CD4-positive, alpha-beta T cell treated with Interleukin-4 for 1 hour (primary cell): Measurements from ENCODE around the gene PPP1CA.
A peak's percentile ranks its signal among the peaks of the same experiment; 100 is the strongest.

Source experiments
- DNase-seq, 2 donors: peaks; one replicate each; pipeline ENCODE4 v3.0.0-alpha.2; 2020 to 2022

The PPP1CA gene

GRCh38 chr11:67400942-67401494, 640 bp downstream of the PPP1CA start:
- no peak for DNase-seq

GRCh38 chr11:67400251-67400941, 1.3 kb downstream of the PPP1CA start:
- DNase-seq: no peak

GRCh38 chr11:67398661-67399563, 2.7 kb downstream of the PPP1CA start:
- DNase-seq: no peak

GRCh38 chr11:67397986-67398660, 3.5 kb downstream of the PPP1CA start:
- no peak for DNase-seq

GRCh38 chr11:67397536-67397935, 4.1 kb downstream of the PPP1CA start:
- no peak for DNase-seq

- DNase-seq: no peak
These were observed 4.9 kb downstream of the PPP1CA start for GRCh38 chr11:67396587-67397389.

- no peak for DNase-seq
These were observed 5.4 kb downstream of the PPP1CA start for GRCh38 chr11:67396259-67396581.

GRCh38 chr11:67395555-67396258, 6.0 kb downstream of the PPP1CA start:
- no peak for DNase-seq

- DNase-seq: no peak
These were observed 7.7 kb downstream of the PPP1CA start for GRCh38 chr11:67393990-67394389.

GRCh38 chr11:67393437-67393836, 8.2 kb downstream of the PPP1CA start:
- DNase-seq: no peak

- DNase-seq: no peak
These were observed 9.4 kb downstream of the PPP1CA start for GRCh38 chr11:67392183-67392715.

GRCh38 chr11:67391304-67392182, 10.1 kb downstream of the PPP1CA start, which contains the start of gene RAD9A:
TSS of gene RAD9A (plus strand) at chr11:67391986. CDS start at chr11:67392045, 59 bp downstream.
- peak; percentile 90 to 92 for DNase-seq

GRCh38 chr11:67390947-67391303, 10.7 kb downstream of the PPP1CA start:
- no peak for DNase-seq

- DNase-seq: peak; percentile 63 to 68
These were observed 12.2 kb downstream of the PPP1CA start for GRCh38 chr11:67389477-67389876.

GRCh38 chr11:67387518-67387917, 14.1 kb downstream of the PPP1CA start:
- DNase-seq: no peak

- DNase-seq: no peak
These were observed 14.6 kb downstream of the PPP1CA start for GRCh38 chr11:67387069-67387468.

GRCh38 chr11:67384851-67385366, 16.7 kb downstream of the PPP1CA start:
- no peak for DNase-seq

- DNase-seq: peak; percentile 86 to 88
These were observed 19.2 kb downstream of the PPP1CA start for GRCh38 chr11:67382276-67383136.
